GM12878 (cell line): ENCODE data around the gene SMARCC2. TPM values are rescaled to one million over a fixed set of nuclear protein-coding genes. Genes with fewer than 3 reads are reported as not detected.

Experiments
- ATAC-seq: fragments of 200-7000 bp; cut with Tn5 transposase; 3 replicates; pipeline ENCODE4 v1.9.1; 2020; ENCODE audit warnings: mild to moderate bottlenecking, moderate library complexity
- BruUV-seq: library from RNA; stranded (reverse); fragments of 400-500 nt; replicated peaks from 2 replicates; lab custom pipeline; 2021; lab: Mats Ljungman, UMichigan
- CTCF ChIA-PET: fragments of 300-600 bp; sonication (Branson Sonifier 250); formaldehyde crosslinking; extraction: SDS; loops from one replicate; lab custom pipeline; 2021; ENCODE audit warnings: inconsistent platforms; lab: Yijun Ruan, JAX
- POLR2A ChIA-PET: fragments of 350-600 bp; formaldehyde crosslinking; extraction: SDS; loops from one replicate; lab custom pipeline; 2021; ENCODE audit warnings: inconsistent platforms; lab: Charles Lee
- RAD21 ChIA-PET: fragments of 300-600 bp; sonication (Branson Sonifier 250); formaldehyde crosslinking; loops from one replicate; lab custom pipeline; 2023; ENCODE audit warnings: antibody characterized with exemption; ENCODE audit not compliant: unreplicated experiment; lab: Charles Lee
- SMC1A ChIA-PET: fragments of 300-600 bp; sonication (Branson Sonifier 250); formaldehyde crosslinking; loops from one replicate; lab custom pipeline; 2023; ENCODE audit not compliant: unreplicated experiment, uncharacterized antibody; lab: Charles Lee
- DNase-seq: peaks from one replicate; pipeline ENCODE4 v3.0.0-alpha.2; 2011; ENCODE audit warnings: low read depth, low spot score
- FAIRE-seq: peaks from 3 replicates; lab custom pipeline; 2011; peaks lifted over from hg19 to GRCh38; lab: Jason Lieb, UNC
- H2AFZ ChIP-seq: 2 replicates; pipeline ENCODE4 v1.6.0; 2011; ENCODE audit warnings: low read depth, low read length, control low read depth; ENCODE audit not compliant: control insufficient read depth
- H3K27ac ChIP-seq: 2 replicates; pipeline ENCODE4 v1.5.1; 2011; ENCODE audit warnings: control low read depth; ENCODE audit not compliant: control insufficient read depth, insufficient read depth
- H3K27me3 ChIP-seq, 2 experiments: replicated peaks in 1 of 2; 2 replicates each; pipeline versions ENCODE4 v1.6.0 to v1.6.1; 2011; ENCODE audit warnings: low read length in 1 of 2; ENCODE audit not compliant: control insufficient read depth in 2 of 2, insufficient read depth in 2 of 2
- H3K36me3 ChIP-seq, 2 experiments: 2 replicates each; pipeline ENCODE4 v1.5.1; 2011; ENCODE audit warnings: low read length in 1 of 2; ENCODE audit not compliant: control insufficient read depth in 2 of 2, insufficient read depth in 2 of 2
- H3K4me1 ChIP-seq: 2 replicates; pipeline ENCODE4 v1.6.1; 2011; ENCODE audit warnings: mild to moderate bottlenecking, low read length, moderate library complexity, mixed read lengths; ENCODE audit not compliant: control insufficient read depth, insufficient read depth
- H3K4me2 ChIP-seq: 2 replicates; pipeline ENCODE4 v1.6.0; 2011; ENCODE audit warnings: control low read depth; ENCODE audit not compliant: control insufficient read depth, insufficient read depth
- H3K4me3 ChIP-seq: fragments of 200-600 bp; sonication (generic); 2 replicates; pipeline ENCODE4 v1.5.1; 2016
- H3K79me2 ChIP-seq: 2 replicates; pipeline ENCODE4 v1.6.0; 2011; ENCODE audit warnings: low read length; ENCODE audit not compliant: control insufficient read depth, insufficient read depth
- H3K9ac ChIP-seq: 2 replicates; pipeline ENCODE4 v1.8.0; 2011; ENCODE audit warnings: low read length, control low read depth, mixed read lengths; ENCODE audit not compliant: control insufficient read depth, insufficient read depth
- H3K9me3 ChIP-seq: replicated peaks from 3 replicates; pipeline ENCODE4 v1.5.1; 2011; ENCODE audit warnings: mild to moderate bottlenecking, low read length; ENCODE audit not compliant: control insufficient read depth, insufficient read depth
- H4K20me1 ChIP-seq: 2 replicates; pipeline ENCODE4 v1.6.0; 2011; ENCODE audit not compliant: control insufficient read depth, insufficient read depth
- EED ChIP-seq: sonication (generic); IDR thresholded peaks from 2 replicates; pipeline ENCODE4 v1.6.1; 2016; ENCODE audit warnings: antibody characterized with exemption, low read depth
- ESRRA ChIP-seq: IDR thresholded peaks from 2 replicates; pipeline ENCODE4 v1.6.1; 2012; ENCODE audit warnings: mild to moderate bottlenecking, low read length, improper control_type of control experiment
- GATAD2B ChIP-seq: fragments of 450-650 bp; conservative IDR thresholded peaks from 2 replicates; pipeline ENCODE4 v1.6.1; 2017; ENCODE audit warnings: low read depth, mild to moderate bottlenecking, moderate library complexity
- HDGF ChIP-seq: fragments of 450-650 bp; IDR thresholded peaks from 2 replicates; pipeline ENCODE4 v1.6.1; 2016; ENCODE audit warnings: antibody characterized with exemption
- IRF4 ChIP-seq: IDR thresholded peaks from 2 replicates; pipeline ENCODE4 v1.6.1; 2011; ENCODE audit warnings: low read depth, low read length
- MTA2 ChIP-seq: fragments of 450-650 bp; IDR thresholded peaks from 2 replicates; pipeline ENCODE4 v1.6.1; 2016; ENCODE audit warnings: low read depth, mild to moderate bottlenecking, moderate library complexity
- MTA3 ChIP-seq: IDR thresholded peaks from 2 replicates; pipeline ENCODE4 v1.6.1; 2012; ENCODE audit warnings: low read length, inconsistent platforms, borderline replicate concordance
- MXI1 ChIP-seq: fragments of 150-350 bp; IDR thresholded peaks from 2 replicates; pipeline ENCODE4 v1.6.1; 2011; ENCODE audit warnings: low read depth, mild to moderate bottlenecking, inconsistent platforms, low read length, improper control_type of control experiment
- NFYA ChIP-seq: IDR thresholded peaks from 2 replicates; pipeline ENCODE4 v1.6.1; 2011; ENCODE audit warnings: low read depth, mild to moderate bottlenecking, low read length, improper control_type of control experiment, borderline replicate concordance
- NRF1 ChIP-seq: conservative IDR thresholded peaks from 2 replicates; pipeline ENCODE4 v1.6.1; 2011; ENCODE audit warnings: mild to moderate bottlenecking, low read depth, low read length, improper control_type of control experiment
- POLR2A ChIP-seq: IDR thresholded peaks from 2 replicates; pipeline ENCODE4 v1.6.1; 2011; ENCODE audit warnings: low read depth, mild to moderate bottlenecking, low read length
- RAD51 ChIP-seq: fragments of 450-650 bp; IDR thresholded peaks from 2 replicates; pipeline ENCODE4 v1.6.1; 2016; ENCODE audit warnings: moderate library complexity, mild to moderate bottlenecking, inconsistent platforms
- SUZ12 ChIP-seq: fragments of 200-600 bp; sonication (generic); IDR thresholded peaks from one replicate; pipeline ENCODE4 v1.6.1; 2018; ENCODE audit warnings: antibody characterized with exemption, mild to moderate bottlenecking; ENCODE audit not compliant: unreplicated experiment
- YY1 ChIP-seq: IDR thresholded peaks from 2 replicates; pipeline ENCODE4 v1.6.1; 2011; ENCODE audit warnings: low read depth, mild to moderate bottlenecking, low read length
- ZNF207 ChIP-seq: fragments of 450-650 bp; IDR thresholded peaks from 2 replicates; pipeline ENCODE4 v1.6.1; 2014; ENCODE audit warnings: antibody characterized with exemption, mild to moderate bottlenecking, borderline replicate concordance
- ZNF384 ChIP-seq: IDR thresholded peaks from 2 replicates; pipeline ENCODE4 v1.6.1; 2012; ENCODE audit warnings: low read depth, mild to moderate bottlenecking, low read length, improper control_type of control experiment, borderline replicate concordance
- ZSCAN29 ChIP-seq: fragments of 450-650 bp; IDR thresholded peaks from 2 replicates; pipeline ENCODE4 v1.6.1; 2017; ENCODE audit warnings: mild to moderate bottlenecking, moderate library complexity
- WGBS: methylation state at CpG from one replicate; pipeline ENCODE4 v1.1.6; 2016; ENCODE audit warnings: low lambda C conversion rate; ENCODE audit not compliant: insufficient replicate concordance, insufficient coverage; ENCODE audit errors: missing lambda C conversion rate; 5-methylcytosine and 5-hydroxymethylcytosine counted together
- in situ Hi-C: fragments of 300-500 bp; cut with MboI; formaldehyde crosslinking; loops from 9 replicates; pipeline ENCODE4 v1.14.3; 2018; ENCODE audit warnings: mixed read lengths
- intact Hi-C: fragments of 100-400 bp; cut with micrococcal nuclease; formaldehyde crosslinking; loops from one replicate; pipeline ENCODE4 v1.14.2; 2022; ENCODE audit not compliant: unreplicated experiment
- polyA plus RNA-seq, 11 experiments: library from polyadenylated mRNA; depleted of rRNA in 4 of 11; unstranded in 6 of 11; stranded (reverse) in 5 of 11; fragments of >200 nt; fragmentation: Nextera tagmentation in 4 of 11; fragmentation: Illumina TruSeq in 1 of 11; extraction: Ambion mirVana in 4 of 11; extraction: Trizol in 1 of 11; gene quantifications; 1 replicate in 1 of 11; 2 replicates in 10 of 11; pipeline versions ENCODE4 v1.2.1 to v1.2.3, GENCODE V29; 2011 to 2016; ENCODE audit warnings: inconsistent platforms in 2 of 11, missing spikeins in 2 of 11, low read depth in 1 of 11
- total RNA-seq, 4 experiments: library from RNA; depleted of rRNA in 3 of 4; stranded (reverse); fragments of >200 nt in 3 of 4; fragmentation: Illumina TruSeq in 1 of 4; extraction: Trizol in 1 of 4; gene quantifications; 2 replicates each; pipeline versions ENCODE4 v1.2.1 to v1.2.3, GENCODE V29; 2013 to 2021
- TF ChIP-seq, protein P1 (sequence below): fragments of 450-650 bp; conservative IDR thresholded peaks from 2 replicates; pipeline ENCODE4 v1.6.1; 2017; ENCODE audit warnings: mild to moderate bottlenecking, moderate library complexity
- TF ChIP-seq, protein P2 (sequence below), 3 experiments: IDR thresholded peaks in 2 of 3; conservative IDR thresholded peaks in 1 of 3; 2 replicates each; pipeline ENCODE4 v1.5.1; 2011; ENCODE audit warnings: low read depth in 3 of 3, low read length in 3 of 3, mild to moderate bottlenecking in 3 of 3, control low read depth in 2 of 3, moderate library complexity in 2 of 3, inconsistent platforms in 1 of 3, mixed read lengths in 1 of 3; ENCODE audit not compliant: control insufficient read depth in 2 of 3, insufficient read depth in 1 of 3; ENCODE audit errors: extremely low read depth in 1 of 3
- TF ChIP-seq, protein P3 (sequence below): fragments of 450-650 bp; IDR thresholded peaks from 2 replicates; pipeline ENCODE4 v1.6.1; 2016; ENCODE audit warnings: mild to moderate bottlenecking

SMARCC2 gene
- total and polyA plus RNA-seq, 10 of the 15 experiments (the other 5 are each of a cell fraction or from before 2014, with no cell fraction given): 13.6 to 71.2 (median 42.3) TPM

DNA sequence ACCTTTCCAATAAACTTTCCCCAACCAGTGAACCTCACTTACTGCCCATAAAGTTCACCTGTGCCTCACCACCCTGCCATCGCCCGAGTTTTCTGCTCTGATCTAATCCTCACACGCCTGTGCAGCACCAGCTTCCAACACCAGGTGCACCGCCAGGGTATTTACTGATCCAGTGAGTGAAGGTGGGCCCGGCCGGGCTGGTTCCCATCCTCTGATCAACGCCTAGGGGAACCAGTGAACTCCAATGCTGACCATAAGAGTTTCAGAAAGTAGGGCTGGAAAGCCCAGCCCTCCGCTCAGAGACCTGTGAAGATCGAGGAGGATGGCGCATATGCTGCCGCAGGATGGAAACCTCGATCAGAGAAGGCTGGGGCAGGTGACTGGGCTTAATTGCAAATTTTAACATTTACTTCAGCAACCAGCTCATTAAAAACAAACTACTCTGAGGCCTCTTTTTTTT lies 37.6 kb downstream of the SMARCC2 start:
- peaks cover 15% of the 10 kb centered on the region for H3K4me1 ChIP-seq
- in situ Hi-C loops: no loop called here
- H2AFZ ChIP-seq: peak overlapping the region; percentile 84
- H4K20me1 ChIP-seq: no peaks in the 10 kb centered on the region
- ATAC-seq: peak; percentile 87
- no peak for DNase-seq
- H3K27me3 ChIP-seq: no peaks in the 10 kb centered on the region
- ChIA-PET CTCF (interaction anchor here (0.6 to 2.3 kb wide), 6 partner anchors 12 to 927 kb away, joined by 3 to 8 read pairs (median 3); partner anchors contain the start of genes NEMP1, SMARCC2 and ZC3H10), POLR2A (interaction anchor here (0.6 to 2.0 kb wide), 12 partner anchors 10 to 148 kb away, joined by 3 to 17 read pairs (median 3); partner anchors contain the start of genes ESYT1, RNF41, RPL41 and ZC3H10), SMC1A (interaction anchor here (0.7 to 1.4 kb wide), 4 partner anchors 8 to 33 kb away, joined by 3 to 6 read pairs (median 5); partner anchors contain the start of genes ESYT1 and ZC3H10), RAD21 (interaction anchor here (0.5 to 1.9 kb wide), 4 partner anchors 24 to 162 kb away, joined by 3 to 10 read pairs (median 8); partner anchors contain the start of genes ESYT1, SMARCC2 and ZC3H10)
- TSS peak; percentile 95 for BruUV-seq
- peak overlapping the region; percentile 84 for H3K4me3 ChIP-seq
- FAIRE-seq: peak; percentile 93
- H3K9me3 ChIP-seq: no peaks in the 10 kb centered on the region
- 4% methylated on average over 12 of the region's 12 CpGs for WGBS
- peak overlapping the region; percentile 95 for H3K9ac ChIP-seq
- peaks cover 18% of the 10 kb centered on the region for H3K79me2 ChIP-seq
- peak overlapping the region; percentile 95 for H3K27ac ChIP-seq
- peak overlapping the region; percentile 97 for H3K4me2 ChIP-seq
- H3K36me3 ChIP-seq: peaks cover 0 to 4% of the 10 kb centered on the region in 2 experiments; a peak in 1 of 4 replicates
- intact Hi-C loops: loop anchor here (1.0 to 5.0 kb wide), 2 partner anchors 25 to 34 kb away; partner anchors contain the start of genes RPL41 and ZC3H10
- TF ChIP-seq POLR2A: peak; percentile 46; the same call in 1 of the 2 replicates
- TF ChIP-seq, protein P1, sequence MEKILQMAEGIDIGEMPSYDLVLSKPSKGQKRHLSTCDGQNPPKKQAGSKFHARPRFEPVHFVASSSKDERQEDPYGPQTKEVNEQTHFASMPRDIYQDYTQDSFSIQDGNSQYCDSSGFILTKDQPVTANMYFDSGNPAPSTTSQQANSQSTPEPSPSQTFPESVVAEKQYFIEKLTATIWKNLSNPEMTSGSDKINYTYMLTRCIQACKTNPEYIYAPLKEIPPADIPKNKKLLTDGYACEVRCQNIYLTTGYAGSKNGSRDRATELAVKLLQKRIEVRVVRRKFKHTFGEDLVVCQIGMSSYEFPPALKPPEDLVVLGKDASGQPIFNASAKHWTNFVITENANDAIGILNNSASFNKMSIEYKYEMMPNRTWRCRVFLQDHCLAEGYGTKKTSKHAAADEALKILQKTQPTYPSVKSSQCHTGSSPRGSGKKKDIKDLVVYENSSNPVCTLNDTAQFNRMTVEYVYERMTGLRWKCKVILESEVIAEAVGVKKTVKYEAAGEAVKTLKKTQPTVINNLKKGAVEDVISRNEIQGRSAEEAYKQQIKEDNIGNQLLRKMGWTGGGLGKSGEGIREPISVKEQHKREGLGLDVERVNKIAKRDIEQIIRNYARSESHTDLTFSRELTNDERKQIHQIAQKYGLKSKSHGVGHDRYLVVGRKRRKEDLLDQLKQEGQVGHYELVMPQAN: no peak; the same call in 1 of the 2 replicates
- no peak for TF ChIP-seq GATAD2B
- no peak for TF ChIP-seq ZNF384
- no peak for TF ChIP-seq RAD51
- no peak for TF ChIP-seq ZNF207
- no peak for TF ChIP-seq NFYA
- TF ChIP-seq HDGF: 0 out of 2 replicates have a peak, but pooled peaks have one; percentile 17
- TF ChIP-seq NRF1: no peak
- TF ChIP-seq EED: 0 out of 2 replicates have a peak, but pooled peaks have one; percentile 8
- no peak for TF ChIP-seq IRF4
- TF ChIP-seq, protein P2, sequence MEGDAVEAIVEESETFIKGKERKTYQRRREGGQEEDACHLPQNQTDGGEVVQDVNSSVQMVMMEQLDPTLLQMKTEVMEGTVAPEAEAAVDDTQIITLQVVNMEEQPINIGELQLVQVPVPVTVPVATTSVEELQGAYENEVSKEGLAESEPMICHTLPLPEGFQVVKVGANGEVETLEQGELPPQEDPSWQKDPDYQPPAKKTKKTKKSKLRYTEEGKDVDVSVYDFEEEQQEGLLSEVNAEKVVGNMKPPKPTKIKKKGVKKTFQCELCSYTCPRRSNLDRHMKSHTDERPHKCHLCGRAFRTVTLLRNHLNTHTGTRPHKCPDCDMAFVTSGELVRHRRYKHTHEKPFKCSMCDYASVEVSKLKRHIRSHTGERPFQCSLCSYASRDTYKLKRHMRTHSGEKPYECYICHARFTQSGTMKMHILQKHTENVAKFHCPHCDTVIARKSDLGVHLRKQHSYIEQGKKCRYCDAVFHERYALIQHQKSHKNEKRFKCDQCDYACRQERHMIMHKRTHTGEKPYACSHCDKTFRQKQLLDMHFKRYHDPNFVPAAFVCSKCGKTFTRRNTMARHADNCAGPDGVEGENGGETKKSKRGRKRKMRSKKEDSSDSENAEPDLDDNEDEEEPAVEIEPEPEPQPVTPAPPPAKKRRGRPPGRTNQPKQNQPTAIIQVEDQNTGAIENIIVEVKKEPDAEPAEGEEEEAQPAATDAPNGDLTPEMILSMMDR (IDR thresholded peaks at IDR 0.05 in 2 of 3, conservative IDR thresholded peaks at IDR 0.05 in 1 of 3; ENCODE audit: control insufficient read depth in 2 of 3, extremely low read depth in 1 of 3, insufficient read depth in 1 of 3, low read depth in 3 of 3, low read length in 3 of 3): peak in 2 of 3 experiments; percentile 57 to 60; a peak in 5 of 6 replicates
- TF ChIP-seq ESRRA: no peak
- TF ChIP-seq SUZ12: no peak
- TF ChIP-seq MXI1: peak; percentile 38; the same call in 1 of the 2 replicates
- no peak for TF ChIP-seq MTA2
- peak; percentile 5; the same call in 1 of the 2 replicates for TF ChIP-seq YY1
- TF ChIP-seq MTA3: 0 out of 2 replicates have a peak, but pooled peaks have one; percentile 31
- TF ChIP-seq, protein P3, sequence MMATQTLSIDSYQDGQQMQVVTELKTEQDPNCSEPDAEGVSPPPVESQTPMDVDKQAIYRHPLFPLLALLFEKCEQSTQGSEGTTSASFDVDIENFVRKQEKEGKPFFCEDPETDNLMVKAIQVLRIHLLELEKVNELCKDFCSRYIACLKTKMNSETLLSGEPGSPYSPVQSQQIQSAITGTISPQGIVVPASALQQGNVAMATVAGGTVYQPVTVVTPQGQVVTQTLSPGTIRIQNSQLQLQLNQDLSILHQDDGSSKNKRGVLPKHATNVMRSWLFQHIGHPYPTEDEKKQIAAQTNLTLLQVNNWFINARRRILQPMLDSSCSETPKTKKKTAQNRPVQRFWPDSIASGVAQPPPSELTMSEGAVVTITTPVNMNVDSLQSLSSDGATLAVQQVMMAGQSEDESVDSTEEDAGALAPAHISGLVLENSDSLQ: 0 out of 2 replicates have a peak, but pooled peaks have one; percentile 13
- no peak for TF ChIP-seq ZSCAN29
